CD4-positive, alpha-beta T cell treated with Interleukin-10 for 1 hour (primary cell): ENCODE data around the gene GNAL.
"Not testable (repeated sequence)": the region's sequence is repeated elsewhere in the genome, so short reads cannot be mapped to it uniquely, and the experiment has no call there.

Source experiments
- DNase-seq: peaks from one replicate; pipeline ENCODE4 v3.0.0-alpha.2; 2020

GNAL gene

GRCh38 chr18:11669948-11670275 lies 19.2 kb upstream of the GNAL start:
- no peak for DNase-seq

GRCh38 chr18:11671156-11671555 lies 17.9 kb upstream of the GNAL start:
- DNase-seq = no peak

- DNase-seq = no peak
These were observed 16.9 kb upstream of the GNAL start for GRCh38 chr18:11672198-11672597.

GRCh38 chr18:11672846-11673454 lies 16.1 kb upstream of the GNAL start:
- no peak for DNase-seq

GRCh38 chr18:11673560-11673959 lies 15.5 kb upstream of the GNAL start:
- DNase-seq = no peak

GRCh38 chr18:11674119-11674518 lies 14.9 kb upstream of the GNAL start:
- no peak for DNase-seq

- DNase-seq = no peak
These were observed 12.7 kb upstream of the GNAL start for GRCh38 chr18:11676386-11676785.

- no peak for DNase-seq
These were observed 12.2 kb upstream of the GNAL start for GRCh38 chr18:11676867-11677266.

GRCh38 chr18:11678211-11678610 lies 10.9 kb upstream of the GNAL start:
- DNase-seq = no peak

- DNase-seq = no peak
These were observed 853 bp downstream of the GNAL start for GRCh38 chr18:11689669-11690565.

- not testable (repeated sequence) for DNase-seq
These were observed 1.6 kb downstream of the GNAL start for GRCh38 chr18:11690660-11691059.

GRCh38 chr18:11695736-11696135 lies 6.7 kb downstream of the GNAL start:
- DNase-seq = no peak

- no peak for DNase-seq
These were observed 7.4 kb downstream of the GNAL start for GRCh38 chr18:11696451-11696850.

GRCh38 chr18:11700876-11701275 lies 11.8 kb downstream of the GNAL start:
- DNase-seq = no peak

- no peak for DNase-seq
These were observed 21.5 kb downstream of the GNAL start for GRCh38 chr18:11710578-11710977.

GRCh38 chr18:11713756-11714155 lies 24.7 kb downstream of the GNAL start:
- no peak for DNase-seq

GRCh38 chr18:11714244-11714918 lies 25.3 kb downstream of the GNAL start:
- DNase-seq = no peak

- DNase-seq = not testable (repeated sequence)
These were observed 27.8 kb downstream of the GNAL start for GRCh38 chr18:11716767-11717315.

- DNase-seq = no peak
These were observed 30.0 kb downstream of the GNAL start for GRCh38 chr18:11719050-11719449.

GRCh38 chr18:11719621-11720020 lies 30.6 kb downstream of the GNAL start:
- no peak for DNase-seq

GRCh38 chr18:11721720-11722119 lies 32.7 kb downstream of the GNAL start:
- no peak for DNase-seq

GRCh38 chr18:11724781-11725180 lies 35.7 kb downstream of the GNAL start:
- DNase-seq = no peak

- DNase-seq = no peak
These were observed 37.5 kb downstream of the GNAL start for GRCh38 chr18:11726556-11726955.

GRCh38 chr18:11728249-11728648 lies 39.2 kb downstream of the GNAL start:
- DNase-seq = no peak
